BE2C (cell line): ENCODE measurements around the gene MAP3K20.

Experiments used
- DNase-seq: peaks from one replicate; pipeline ENCODE4 v3.0.0-alpha.2; 2020
- H3K27me3 ChIP-seq: fragments of 250-450 bp; sonication (Bioruptor Pico); 2 replicates; pipeline ENCODE4 v1.5.1; 2020; ENCODE audit warnings: mild to moderate bottlenecking
- H3K36me3 ChIP-seq: fragments of 250-450 bp; sonication (Bioruptor Pico); 2 replicates; pipeline ENCODE4 v1.5.1; 2020; ENCODE audit warnings: mild to moderate bottlenecking
- H3K4me1 ChIP-seq: fragments of 250-450 bp; sonication (Bioruptor Pico); 2 replicates; pipeline ENCODE4 v1.5.1; 2020
- H3K4me3 ChIP-seq: 2 replicates; pipeline ENCODE4 v1.5.1; 2011; ENCODE audit warnings: low read depth, low read length
- H3K9me3 ChIP-seq: fragments of 250-450 bp; sonication (Bioruptor Pico); 2 replicates; pipeline ENCODE4 v1.5.1; 2020
- CTCF ChIP-seq: IDR thresholded peaks from 2 replicates; pipeline ENCODE4 v1.5.1; 2012; ENCODE audit warnings: mild to moderate bottlenecking, low read depth, low read length

Gene MAP3K20

GRCh38 chr2:173150087-173150486, 74.4 kb downstream of the MAP3K20 start:
- Histone ChIP-seq H3K4me1 (no peaks in the 10 kb centered on the region), H3K9me3 (no peaks in the 10 kb centered on the region)
- no peak for DNase-seq

GRCh38 chr2:173150963-173151362, 75.3 kb downstream of the MAP3K20 start:
- no peaks in the 10 kb centered on the region for H3K27me3 ChIP-seq
- no peak overlapping the region for H3K4me3 ChIP-seq
- DNase-seq, result no peak
- H3K4me1 ChIP-seq, result no peaks in the 10 kb centered on the region
- no peaks in the 10 kb centered on the region for H3K36me3 ChIP-seq
- no peak for TF ChIP-seq CTCF
- no peaks in the 10 kb centered on the region for H3K9me3 ChIP-seq

More at GRCh38 chr2:173150087-173150486, 74.4 kb downstream of the MAP3K20 start:
- Histone ChIP-seq H3K27me3 (no peaks in the 10 kb centered on the region), H3K4me3 (no peak overlapping the region), H3K36me3 (no peaks in the 10 kb centered on the region)
- TF ChIP-seq CTCF, result no peak

- Histone ChIP-seq H3K36me3 (no peaks in the 10 kb centered on the region), H3K27me3 (no peaks in the 10 kb centered on the region), H3K4me3 (no peak overlapping the region), H3K4me1 (no peaks in the 10 kb centered on the region), H3K9me3 (no peaks in the 10 kb centered on the region)
- TF ChIP-seq CTCF, result no peak
- no peak for DNase-seq
Observed at GRCh38 chr2:173151671-173152401, 76.2 kb downstream of the MAP3K20 start.

- TF ChIP-seq CTCF, result no peak
- Histone ChIP-seq H3K4me1 (no peaks in the 10 kb centered on the region), H3K9me3 (no peaks in the 10 kb centered on the region), H3K27me3 (no peaks in the 10 kb centered on the region), H3K4me3 (no peak overlapping the region), H3K36me3 (no peaks in the 10 kb centered on the region)
- DNase-seq, result no peak
Observed at GRCh38 chr2:173153301-173153885, 77.7 kb downstream of the MAP3K20 start.

GRCh38 chr2:173157676-173158293, 82.1 kb downstream of the MAP3K20 start:
- TF ChIP-seq CTCF, result no peak

More at GRCh38 chr2:173157676-173158293, 82.1 kb downstream of the MAP3K20 start:
- no peaks in the 10 kb centered on the region for H3K9me3 ChIP-seq
- H3K4me3 ChIP-seq, result no peak overlapping the region
- H3K4me1 ChIP-seq, result no peaks in the 10 kb centered on the region
- DNase-seq, result no peak
- H3K36me3 ChIP-seq, result no peaks in the 10 kb centered on the region
- H3K27me3 ChIP-seq, result no peaks in the 10 kb centered on the region
